Left forelimb (tissue), 1 donor: ENCODE results near the gene TAC3.
"Not testable (repeated sequence)": the region's sequence is repeated elsewhere in the genome, so short reads cannot be mapped to it uniquely, and the experiment has no call there.

Experiments
- DNase-seq: peaks from one replicate; pipeline ENCODE4 v3.0.0-alpha.2; 2018; ENCODE audit warnings: low spot score

Gene TAC3

GRCh38 chr12:57003395-57003794, 12.9 kb downstream of the TAC3 start:
- no peak for DNase-seq

- no peak for DNase-seq
These were observed 14.9 kb downstream of the TAC3 start for GRCh38 chr12:57001448-57001906.

- DNase-seq, result no peak
These were observed 15.9 kb downstream of the TAC3 start for GRCh38 chr12:57000393-57000792.

- no peak for DNase-seq
These were observed 16.9 kb downstream of the TAC3 start for GRCh38 chr12:56999456-56999855.

- DNase-seq, result no peak
These were observed 17.3 kb downstream of the TAC3 start for GRCh38 chr12:56998981-56999380.

GRCh38 chr12:56998316-56998715, 18.0 kb downstream of the TAC3 start:
- no peak for DNase-seq

GRCh38 chr12:56996793-56997545, 19.4 kb downstream of the TAC3 start:
- no peak for DNase-seq

GRCh38 chr12:56995930-56996496, 20.3 kb downstream of the TAC3 start:
- no peak for DNase-seq

- no peak for DNase-seq
These were observed 21.0 kb downstream of the TAC3 start for GRCh38 chr12:56995201-56995929.

GRCh38 chr12:56994231-56994746, 22.0 kb downstream of the TAC3 start:
- DNase-seq, result no peak

- DNase-seq, result no peak
These were observed 23.0 kb downstream of the TAC3 start for GRCh38 chr12:56993346-56993745.

GRCh38 chr12:56991319-56992246, 24.7 kb downstream of the TAC3 start:
- DNase-seq, result peak; percentile 44

GRCh38 chr12:56990648-56991318, 25.5 kb downstream of the TAC3 start:
- peak; percentile 25 for DNase-seq

GRCh38 chr12:56989861-56990610, 26.3 kb downstream of the TAC3 start:
- no peak for DNase-seq

- DNase-seq, result no peak
These were observed 28.1 kb downstream of the TAC3 start for GRCh38 chr12:56988207-56988739.

- DNase-seq, result peak; percentile 86
These were observed 28.7 kb downstream of the TAC3 start for GRCh38 chr12:56987551-56988053.

- no peak for DNase-seq
These were observed 29.3 kb downstream of the TAC3 start for GRCh38 chr12:56987011-56987410.

- DNase-seq, result not testable (repeated sequence)
These were observed 30.6 kb downstream of the TAC3 start for GRCh38 chr12:56985714-56986113.

- DNase-seq, result no peak
These were observed 32.9 kb downstream of the TAC3 start for GRCh38 chr12:56983386-56983785.
